HCT116 (cell line): ENCODE results near the gene SH2B3. TPM values are rescaled to one million over a fixed set of nuclear protein-coding genes. Genes with fewer than 3 reads are reported as not detected.

Experiments used
- ATAC-seq: fragments of 200-7000 bp; cut with Tn5 transposase; 2 replicates; pipeline ENCODE4 v1.9.1; 2020; ENCODE audit warnings: mild to moderate bottlenecking, moderate library complexity
- BruUV-seq: library from RNA; stranded (reverse); fragments of 400-500 nt; replicated peaks from 2 replicates; lab custom pipeline; 2021; lab: Mats Ljungman, UMichigan
- CTCF ChIA-PET: fragments of 300-600 bp; sonication (Branson Sonifier 250); formaldehyde crosslinking; loops from one replicate; lab custom pipeline; 2021; ENCODE audit warnings: antibody characterized with exemption; lab: Charles Lee
- POLR2A ChIA-PET: fragments of 300-600, 350-600 bp; sonication (Branson Sonifier 250); formaldehyde crosslinking; loops from one replicate; lab custom pipeline; 2021; ENCODE audit warnings: antibody characterized with exemption; lab: Charles Lee
- RAD21 ChIA-PET, 2 experiments: fragments of 300-600 bp; sonication (Branson Sonifier 250); formaldehyde crosslinking; loops; one replicate each; lab custom pipeline; 2023; ENCODE audit warnings: low total read pairs in 2 of 2; ENCODE audit not compliant: uncharacterized antibody in 2 of 2, unreplicated experiment in 2 of 2, low non-redundant PET in 1 of 2; lab: Charles Lee
- DNase-seq: peaks from one replicate; pipeline ENCODE4 v3.0.0-alpha.2; 2010; ENCODE audit warnings: low read depth, low spot score
- H2AFZ ChIP-seq: fragments of 200-600 bp; shearing (Covaris generic), sonication (generic); 2 replicates; pipeline ENCODE4 v1.6.1; 2017; ENCODE audit warnings: low read depth, mixed run types, mixed read lengths, antibody characterized with exemption, low read length; ENCODE audit not compliant: poor library complexity, severe bottlenecking
- H3K27ac ChIP-seq: 2 replicates; pipeline ENCODE4 v1.5.1; 2012; ENCODE audit warnings: low read depth, low read length
- H3K27me3 ChIP-seq: fragments of 200-600 bp; sonication (generic); 2 replicates; pipeline ENCODE4 v1.6.1; 2016; ENCODE audit warnings: mixed run types, low read length, mixed read lengths; ENCODE audit not compliant: insufficient read depth
- H3K36me3 ChIP-seq, 2 experiments: fragments of 200-500 bp in 1 of 2; fragments of 200-600 bp in 1 of 2; sonication (Bioruptor generic) in 1 of 2; sonication (generic) in 1 of 2; 2 replicates each; pipeline versions ENCODE4 v1.5.1 to v1.6.1; 2014 to 2016; ENCODE audit warnings: low read length in 2 of 2, inconsistent platforms in 1 of 2, mixed read lengths in 1 of 2, mixed run types in 1 of 2; ENCODE audit not compliant: insufficient read depth in 2 of 2, control insufficient read depth in 1 of 2
- H3K4me1 ChIP-seq, 2 experiments: fragments of 200-600 bp in 1 of 2; sonication (generic) in 1 of 2; 2 replicates each; pipeline versions ENCODE4 v1.5.1 to v1.6.1; 2012 to 2017; ENCODE audit warnings: low read length in 2 of 2, inconsistent platforms in 1 of 2, mild to moderate bottlenecking in 1 of 2, mixed read lengths in 1 of 2, mixed run types in 1 of 2, moderate library complexity in 1 of 2; ENCODE audit not compliant: insufficient read depth in 2 of 2, control insufficient read depth in 1 of 2
- H3K4me2 ChIP-seq: fragments of 200-600 bp; sonication (generic); 2 replicates; pipeline ENCODE4 v1.6.1; 2017; ENCODE audit warnings: mixed run types, low read length, mixed read lengths
- H3K4me3 ChIP-seq, 2 experiments: fragments of 200-600 bp in 1 of 2; sonication (generic) in 1 of 2; replicated peaks in 1 of 2; 2 replicates each; pipeline ENCODE4 v1.5.1; 2011 to 2016; ENCODE audit warnings: low read length in 2 of 2, control low read depth in 1 of 2, low read depth in 1 of 2, mild to moderate bottlenecking in 1 of 2, mixed read lengths in 1 of 2, mixed run types in 1 of 2
- H3K79me2 ChIP-seq: fragments of 200-600 bp; sonication (generic); 2 replicates; pipeline ENCODE4 v1.6.1; 2017; ENCODE audit warnings: mild to moderate bottlenecking, mixed run types, low read length, moderate library complexity, mixed read lengths; ENCODE audit not compliant: insufficient read depth
- H3K9ac ChIP-seq: fragments of 200-600 bp; sonication (generic); 2 replicates; pipeline ENCODE4 v1.6.1; 2016; ENCODE audit warnings: low read length, mixed read lengths
- H3K9me2 ChIP-seq: fragments of 200-600 bp; sonication (generic), shearing (Covaris generic); 2 replicates; pipeline ENCODE4 v1.6.1; 2017; ENCODE audit warnings: mixed run types, mild to moderate bottlenecking, moderate library complexity; ENCODE audit not compliant: insufficient read depth
- H3K9me3 ChIP-seq, 2 experiments: fragments of 200-500 bp in 1 of 2; fragments of 200-600 bp in 1 of 2; sonication (Bioruptor generic) in 1 of 2; sonication (generic) in 1 of 2; 2 replicates each; pipeline ENCODE4 v1.6.1; 2014 to 2017; ENCODE audit warnings: low read length in 2 of 2, mixed read lengths in 2 of 2, inconsistent platforms in 1 of 2, low read depth in 1 of 2, mild to moderate bottlenecking in 1 of 2, mixed run types in 1 of 2, moderate library complexity in 1 of 2; ENCODE audit not compliant: control insufficient read depth in 1 of 2, insufficient read depth in 1 of 2
- H4K20me1 ChIP-seq: fragments of 200-600 bp; sonication (generic), shearing (Covaris generic); 2 replicates; pipeline ENCODE4 v1.6.1; 2017; ENCODE audit warnings: mixed run types, mild to moderate bottlenecking, moderate library complexity; ENCODE audit not compliant: insufficient read depth
- ATF3 ChIP-seq: IDR thresholded peaks from 2 replicates; pipeline ENCODE4 v1.6.1; 2012
- CEBPB ChIP-seq: IDR thresholded peaks from 2 replicates; pipeline ENCODE4 v1.6.1; 2012; ENCODE audit warnings: low read depth
- CTCF ChIP-seq, 3 experiments: fragments of 200-600 bp in 1 of 3; sonication (generic) in 1 of 3; IDR thresholded peaks in 2 of 3; conservative IDR thresholded peaks in 1 of 3; 2 replicates each; pipeline ENCODE4 v1.5.1; 2012 to 2017; ENCODE audit warnings: low read depth in 2 of 3, low read length in 2 of 3, antibody characterized with exemption in 1 of 3, borderline replicate concordance in 1 of 3, control low read depth in 1 of 3, mild to moderate bottlenecking in 1 of 3, mixed read lengths in 1 of 3, mixed run types in 1 of 3, moderate library complexity in 1 of 3; ENCODE audit not compliant: insufficient read depth in 1 of 3
- ELF1 ChIP-seq: IDR thresholded peaks from 2 replicates; pipeline ENCODE4 v1.6.1; 2012; ENCODE audit warnings: low read depth, borderline replicate concordance
- EZH2 ChIP-seq: fragments of 200-600 bp; sonication (generic); IDR thresholded peaks from 2 replicates; pipeline ENCODE4 v1.6.1; 2017; ENCODE audit warnings: antibody characterized with exemption, mixed run types
- EZH2phosphoT487 ChIP-seq: fragments of 200-600 bp; IDR thresholded peaks from 2 replicates; pipeline ENCODE4 v1.6.1; 2018; ENCODE audit warnings: antibody characterized with exemption, borderline replicate concordance
- JUND ChIP-seq: IDR thresholded peaks from 2 replicates; pipeline ENCODE4 v1.6.1; 2012
- MAX ChIP-seq: IDR thresholded peaks from 2 replicates; pipeline ENCODE4 v1.6.1; 2012
- POLR2A ChIP-seq: IDR thresholded peaks from 2 replicates; pipeline ENCODE4 v1.7.0; 2011; ENCODE audit warnings: borderline replicate concordance; ENCODE audit not compliant: insufficient read depth, insufficient read length; ENCODE audit errors: extremely low read depth
- POLR2AphosphoS5 ChIP-seq: IDR thresholded peaks from 2 replicates; pipeline ENCODE4 v1.6.1; 2011; ENCODE audit warnings: mild to moderate bottlenecking, low read depth, low read length, moderate library complexity
- RAD21 ChIP-seq: IDR thresholded peaks from 2 replicates; pipeline ENCODE4 v1.6.1; 2012; ENCODE audit warnings: low read depth, mild to moderate bottlenecking
- REST ChIP-seq: IDR thresholded peaks from 2 replicates; pipeline ENCODE4 v1.6.1; 2012; ENCODE audit warnings: low read depth
- SIN3A ChIP-seq: IDR thresholded peaks from 2 replicates; pipeline ENCODE4 v1.6.1; 2012; ENCODE audit warnings: low read depth
- TCF7L2 ChIP-seq: IDR thresholded peaks from 2 replicates; pipeline ENCODE4 v1.7.0; 2011; ENCODE audit warnings: borderline replicate concordance, inconsistent platforms; ENCODE audit not compliant: insufficient read depth, insufficient read length; ENCODE audit errors: extremely low read depth
- YY1 ChIP-seq: IDR thresholded peaks from 2 replicates; pipeline ENCODE4 v1.6.1; 2011; ENCODE audit warnings: low read length, low read depth, moderate library complexity, mild to moderate bottlenecking; ENCODE audit not compliant: insufficient replicate concordance; ENCODE audit errors: extremely low read depth
- ZBTB33 ChIP-seq: IDR thresholded peaks from 2 replicates; pipeline ENCODE4 v1.6.1; 2011; ENCODE audit warnings: mild to moderate bottlenecking, low read length, moderate library complexity; ENCODE audit not compliant: insufficient replicate concordance; ENCODE audit errors: extremely low read depth
- ZFX ChIP-seq: fragments of 450-650 bp; IDR thresholded peaks from 2 replicates; pipeline ENCODE4 v1.6.1; 2017
- ZNF274 ChIP-seq: fragments of 200-500 bp; sonication (Bioruptor generic); IDR thresholded peaks from 2 replicates; pipeline ENCODE4 v1.6.1; 2014; ENCODE audit warnings: mild to moderate bottlenecking, low read depth, low read length, inconsistent platforms
- intact Hi-C: fragments of 100-400 bp; cut with micrococcal nuclease; formaldehyde crosslinking; loops from 2 replicates; pipeline ENCODE4 v1.10.0; 2022
- total RNA-seq: library from RNA; stranded (reverse); gene quantifications from one replicate; pipeline ENCODE4 v1.2.1, GENCODE V29; 2021; ENCODE audit not compliant: unreplicated experiment

SH2B3 gene
- total RNA-seq, 1 experiment from 2014 or later, result 17.3 TPM

GRCh38 chr12:111412830-111413441, 7.2 kb downstream of the SH2B3 start:
- ATAC-seq, result no peak
- no peak overlapping the region for H3K27ac ChIP-seq
- TF ChIP-seq JUND (no peak), ELF1 (no peak), POLR2AphosphoS5 (no peak), ZFX (no peak), EZH2phosphoT487 (no peak), CEBPB (no peak), ATF3 (no peak), REST (no peak), ZBTB33 (no peak), YY1 (no peak), CTCF (IDR thresholded peaks at IDR 0.05 in 2 of 3, conservative IDR thresholded peaks at IDR 0.05 in 1 of 3; ENCODE audit: borderline replicate concordance in 1 of 3, insufficient read depth in 1 of 3, low read depth in 2 of 3, low read length in 2 of 3) (no peak), EZH2 (no peak), SIN3A (no peak), TCF7L2 (no peak), RAD21 (no peak), POLR2A (no peak), MAX (no peak), ZNF274 (no peak)
- H3K27me3 ChIP-seq, result no peaks in the 10 kb centered on the region
- H3K4me3 ChIP-seq, result no peak overlapping the region
- H2AFZ ChIP-seq, result no peak overlapping the region
- POLR2A ChIA-PET, result no interaction called here
- H3K36me3 ChIP-seq, result no peaks in the 10 kb centered on the region
- intact Hi-C loops, result no loop called here
- no peak overlapping the region for H3K9ac ChIP-seq
- BruUV-seq, result no TSS peak
- no peaks in the 10 kb centered on the region for H4K20me1 ChIP-seq
- no peaks in the 10 kb centered on the region for H3K9me2 ChIP-seq
- peak overlapping the region; percentile 51 for H3K4me2 ChIP-seq
- no peaks in the 10 kb centered on the region for H3K9me3 ChIP-seq
- H3K4me1 ChIP-seq, result peaks cover 27 to 62% of the 10 kb centered on the region in 2 experiments
- DNase-seq, result no peak
- CTCF ChIA-PET, result interaction anchor here (0.8 to 2.6 kb wide), 4 partner anchors 14 to 114 kb away, joined by 3 to 14 read pairs (median 4); no protein-coding TSS in a partner anchor
- RAD21 ChIA-PET, result no interaction called here
- peaks cover 32% of the 10 kb centered on the region for H3K79me2 ChIP-seq
